ENCODE data around the gene SPATA6L.

GRCh38 chr9:4680173-4680525, 13.9 kb upstream of the SPATA6L start:
- TF ChIP-seq, protein P1, sequence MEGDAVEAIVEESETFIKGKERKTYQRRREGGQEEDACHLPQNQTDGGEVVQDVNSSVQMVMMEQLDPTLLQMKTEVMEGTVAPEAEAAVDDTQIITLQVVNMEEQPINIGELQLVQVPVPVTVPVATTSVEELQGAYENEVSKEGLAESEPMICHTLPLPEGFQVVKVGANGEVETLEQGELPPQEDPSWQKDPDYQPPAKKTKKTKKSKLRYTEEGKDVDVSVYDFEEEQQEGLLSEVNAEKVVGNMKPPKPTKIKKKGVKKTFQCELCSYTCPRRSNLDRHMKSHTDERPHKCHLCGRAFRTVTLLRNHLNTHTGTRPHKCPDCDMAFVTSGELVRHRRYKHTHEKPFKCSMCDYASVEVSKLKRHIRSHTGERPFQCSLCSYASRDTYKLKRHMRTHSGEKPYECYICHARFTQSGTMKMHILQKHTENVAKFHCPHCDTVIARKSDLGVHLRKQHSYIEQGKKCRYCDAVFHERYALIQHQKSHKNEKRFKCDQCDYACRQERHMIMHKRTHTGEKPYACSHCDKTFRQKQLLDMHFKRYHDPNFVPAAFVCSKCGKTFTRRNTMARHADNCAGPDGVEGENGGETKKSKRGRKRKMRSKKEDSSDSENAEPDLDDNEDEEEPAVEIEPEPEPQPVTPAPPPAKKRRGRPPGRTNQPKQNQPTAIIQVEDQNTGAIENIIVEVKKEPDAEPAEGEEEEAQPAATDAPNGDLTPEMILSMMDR (IDR thresholded peaks at IDR 0.05), result no peak
- no peak for TF ChIP-seq POLR2A (IDR thresholded peaks at IDR 0.05)

Data from lower leg skin (tissue), 3 donors.